Skeletal muscle tissue (tissue), 4 donors: ENCODE results near the gene PGC. TPM values are rescaled to one million over a fixed set of nuclear protein-coding genes. Genes with fewer than 3 reads are reported as not detected.

Experiments used
- H3K27ac ChIP-seq: one replicate; pipeline ENCODE4 v1.7.0; 2013; ENCODE audit warnings: mild to moderate bottlenecking, low read depth, low read length, inconsistent platforms
- H3K27me3 ChIP-seq, 3 donors: one replicate each; pipeline ENCODE4 v1.7.0; 2013; ENCODE audit warnings: low read length in 3 of 3; ENCODE audit not compliant: control insufficient read depth in 3 of 3, insufficient read depth in 3 of 3
- H3K36me3 ChIP-seq, 3 donors: one replicate each; pipeline ENCODE4 v1.7.0; 2013; ENCODE audit warnings: low read length in 3 of 3; ENCODE audit not compliant: control insufficient read depth in 3 of 3, insufficient read depth in 3 of 3
- H3K4me1 ChIP-seq, 3 donors: one replicate each; pipeline ENCODE4 v1.7.0; 2013; ENCODE audit warnings: low read length in 3 of 3, mild to moderate bottlenecking in 3 of 3; ENCODE audit not compliant: control insufficient read depth in 3 of 3, insufficient read depth in 3 of 3
- H3K4me3 ChIP-seq, 3 donors: one replicate each; pipeline ENCODE4 v1.7.0; 2013; ENCODE audit warnings: low read length in 3 of 3
- H3K9ac ChIP-seq, 3 donors: one replicate each; pipeline ENCODE4 v1.7.0; 2013; ENCODE audit warnings: low read length in 3 of 3, mild to moderate bottlenecking in 3 of 3, moderate library complexity in 2 of 3, low read depth in 1 of 3
- H3K9me3 ChIP-seq, 3 donors: one replicate each; pipeline ENCODE4 v1.7.0; 2013; ENCODE audit warnings: low read length in 3 of 3; ENCODE audit not compliant: control insufficient read depth in 3 of 3
- total RNA-seq: library from RNA; depleted of rRNA; stranded (reverse); fragments of >200 nt; gene quantifications from one replicate; pipeline ENCODE4 v1.2.3, GENCODE V29; 2014
- donor health status: Osteomylitis.

The PGC gene
- total RNA-seq, 1 donor from 2014 or later = 0.52 TPM

- peak overlapping the region; percentile 82 for H3K27ac ChIP-seq
Measured at GRCh38 chr6:41724586-41725501, 22.4 kb downstream of the PGC start.

GRCh38 chr6:41724228-41724580 lies 23.0 kb downstream of the PGC start:
- Histone ChIP-seq H3K9ac (peak overlapping the region; percentile 3 to 73 (median 50)), H3K4me1 (peaks cover 80 to 95% (median 82%) of the 10 kb centered on the region in 3 donors)

More at GRCh38 chr6:41724586-41725501, 22.4 kb downstream of the PGC start:
- Histone ChIP-seq H3K4me1 (peaks cover 80 to 95% (median 82%) of the 10 kb centered on the region in 3 donors), H3K27me3 (no peaks in the 10 kb centered on the region), H3K9me3 (no peaks in the 10 kb centered on the region), H3K36me3 (no peaks in the 10 kb centered on the region), H3K9ac (peak overlapping the region in 2 of 3 donors; percentile 6 to 73), H3K4me3 (peak overlapping the region in 1 of 3 donors; percentile 42)

GRCh38 chr6:41723530-41724227 lies 23.5 kb downstream of the PGC start:
- Histone ChIP-seq H3K27me3 (no peaks in the 10 kb centered on the region), H3K36me3 (no peaks in the 10 kb centered on the region), H3K4me1 (peaks cover 79 to 95% (median 81%) of the 10 kb centered on the region in 3 donors), H3K9me3 (no peaks in the 10 kb centered on the region), H3K27ac (peak overlapping the region; percentile 82), H3K4me3 (peak overlapping the region; percentile 24 to 50 (median 41)), H3K9ac (peak overlapping the region; percentile 3 to 73 (median 50))

More at GRCh38 chr6:41724228-41724580, 23.0 kb downstream of the PGC start:
- peak overlapping the region; percentile 82 for H3K27ac ChIP-seq
- peak overlapping the region in 2 of 3 donors; percentile 13 to 50 for H3K4me3 ChIP-seq
- no peaks in the 10 kb centered on the region for H3K27me3 ChIP-seq
- no peaks in the 10 kb centered on the region for H3K9me3 ChIP-seq
- no peaks in the 10 kb centered on the region for H3K36me3 ChIP-seq

- Histone ChIP-seq H3K27ac (peak overlapping the region; percentile 82), H3K4me3 (peak overlapping the region; percentile 24 to 41 (median 24)), H3K4me1 (peaks cover 78 to 95% (median 81%) of the 10 kb centered on the region in 3 donors)
Measured at GRCh38 chr6:41722969-41723529, 24.1 kb downstream of the PGC start.

GRCh38 chr6:41721414-41721813 lies 25.8 kb downstream of the PGC start:
- Histone ChIP-seq H3K27me3 (no peaks in the 10 kb centered on the region), H3K9ac (peak overlapping the region in 2 of 3 donors; percentile 33 to 43), H3K4me3 (no peak overlapping the region), H3K27ac (no peak overlapping the region), H3K4me1 (peaks cover 81 to 95% (median 87%) of the 10 kb centered on the region in 3 donors), H3K36me3 (no peaks in the 10 kb centered on the region), H3K9me3 (no peaks in the 10 kb centered on the region)

More at GRCh38 chr6:41722969-41723529, 24.1 kb downstream of the PGC start:
- H3K36me3 ChIP-seq = no peaks in the 10 kb centered on the region
- no peaks in the 10 kb centered on the region for H3K9me3 ChIP-seq
- peak overlapping the region in 2 of 3 donors; percentile 57 to 73 for H3K9ac ChIP-seq
- no peaks in the 10 kb centered on the region for H3K27me3 ChIP-seq

GRCh38 chr6:41720783-41721182 lies 26.4 kb downstream of the PGC start:
- Histone ChIP-seq H3K27ac (peak overlapping the region; percentile 71), H3K36me3 (no peaks in the 10 kb centered on the region), H3K27me3 (no peaks in the 10 kb centered on the region), H3K4me3 (peak overlapping the region in 1 of 3 donors; percentile 6), H3K9ac (peak overlapping the region in 1 of 3 donors; percentile 54), H3K9me3 (no peaks in the 10 kb centered on the region), H3K4me1 (peaks cover 87 to 96% (median 94%) of the 10 kb centered on the region in 3 donors)

- Histone ChIP-seq H3K27me3 (no peaks in the 10 kb centered on the region), H3K27ac (peak overlapping the region; percentile 71), H3K9me3 (no peaks in the 10 kb centered on the region), H3K4me1 (peaks cover 88 to 95% (median 94%) of the 10 kb centered on the region in 3 donors), H3K4me3 (peak overlapping the region in 2 of 3 donors; percentile 2 to 22), H3K9ac (peak overlapping the region in 1 of 3 donors; percentile 50), H3K36me3 (no peaks in the 10 kb centered on the region)
Measured at GRCh38 chr6:41720262-41720620, 27.0 kb downstream of the PGC start.

GRCh38 chr6:41719436-41720261 lies 27.5 kb downstream of the PGC start:
- Histone ChIP-seq H3K9me3 (no peaks in the 10 kb centered on the region), H3K4me1 (peaks cover 88 to 95% (median 94%) of the 10 kb centered on the region in 3 donors), H3K4me3 (peak overlapping the region in 2 of 3 donors; percentile 2 to 22), H3K36me3 (no peaks in the 10 kb centered on the region), H3K27ac (peak overlapping the region; percentile 71), H3K9ac (peak overlapping the region in 2 of 3 donors; percentile 4 to 50), H3K27me3 (no peaks in the 10 kb centered on the region)

- H3K9ac ChIP-seq = peak overlapping the region in 1 of 3 donors; percentile 36
- no peaks in the 10 kb centered on the region for H3K36me3 ChIP-seq
- no peaks in the 10 kb centered on the region for H3K9me3 ChIP-seq
- peak overlapping the region; percentile 22 for H3K27ac ChIP-seq
- peaks cover 88 to 95% (median 94%) of the 10 kb centered on the region in 3 donors for H3K4me1 ChIP-seq
- H3K27me3 ChIP-seq = no peaks in the 10 kb centered on the region
- no peak overlapping the region for H3K4me3 ChIP-seq
Measured at GRCh38 chr6:41718828-41719227, 28.4 kb downstream of the PGC start.
